Measurements from ENCODE around the gene SMARCD2.

Gene SMARCD2

GRCh38 chr17:63821804-63822203, 20.7 kb downstream of the SMARCD2 start:
- no peaks in the 10 kb centered on the region for H3K9me3 Mint-ChIP-seq
- peak overlapping the region in 1 of 3 experiments; percentile 40 for H3K27ac Mint-ChIP-seq
- peaks cover 91% of the 10 kb centered on the region for H3K36me3 Mint-ChIP-seq (ENCODE audit: low read depth)
- no peak overlapping the region for H3K4me3 Mint-ChIP-seq
- H3K27me3 Mint-ChIP-seq (ENCODE audit: low read depth) = no peaks in the 10 kb centered on the region
- TF ChIP-seq CTCF (IDR thresholded peaks at IDR 0.05; ENCODE audit: unreplicated experiment in 3 of 3) = no peak
- H3K4me1 Mint-ChIP-seq = peaks cover 16% of the 10 kb centered on the region

DNA sequence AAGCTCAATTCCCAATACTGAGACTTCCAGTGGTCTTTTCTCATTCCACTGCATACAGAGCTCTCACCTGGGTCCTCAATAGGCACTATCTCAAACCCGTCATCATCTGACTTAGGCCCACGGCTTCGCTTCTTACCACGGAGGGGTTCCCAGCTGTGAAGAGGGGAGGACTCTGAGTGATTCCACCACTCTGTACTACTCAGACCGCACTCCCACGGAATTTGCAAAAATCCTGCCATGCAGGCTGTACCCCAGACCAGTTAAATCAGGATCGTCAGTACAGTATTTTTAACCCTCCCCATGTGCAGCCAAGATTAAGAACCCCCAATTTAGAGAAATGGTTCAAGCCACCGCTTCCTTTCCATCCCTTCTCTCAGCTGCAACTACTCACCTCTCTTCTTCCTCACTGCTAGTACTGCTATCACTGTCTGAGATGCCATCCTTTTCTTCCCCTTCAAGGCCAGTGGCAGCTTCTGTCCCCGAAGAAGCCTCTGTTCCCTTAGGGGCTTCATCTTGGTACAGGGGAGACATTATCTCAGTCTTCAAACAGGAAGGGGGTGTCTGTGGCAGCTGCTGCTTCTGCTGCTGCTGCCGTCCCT, 21.4 kb downstream of the SMARCD2 start:
- Mint-ChIP-seq H3K27ac (peak overlapping the region in 2 of 3 experiments; percentile 8 to 36), H3K27me3 (ENCODE audit: low read depth) (no peaks in the 10 kb centered on the region), H3K36me3 (ENCODE audit: low read depth) (peaks cover 89% of the 10 kb centered on the region), H3K9me3 (no peaks in the 10 kb centered on the region), H3K4me3 (no peak overlapping the region), H3K4me1 (peaks cover 9% of the 10 kb centered on the region)
- no peak for TF ChIP-seq CTCF (IDR thresholded peaks at IDR 0.05; ENCODE audit: unreplicated experiment in 3 of 3)

DNA sequence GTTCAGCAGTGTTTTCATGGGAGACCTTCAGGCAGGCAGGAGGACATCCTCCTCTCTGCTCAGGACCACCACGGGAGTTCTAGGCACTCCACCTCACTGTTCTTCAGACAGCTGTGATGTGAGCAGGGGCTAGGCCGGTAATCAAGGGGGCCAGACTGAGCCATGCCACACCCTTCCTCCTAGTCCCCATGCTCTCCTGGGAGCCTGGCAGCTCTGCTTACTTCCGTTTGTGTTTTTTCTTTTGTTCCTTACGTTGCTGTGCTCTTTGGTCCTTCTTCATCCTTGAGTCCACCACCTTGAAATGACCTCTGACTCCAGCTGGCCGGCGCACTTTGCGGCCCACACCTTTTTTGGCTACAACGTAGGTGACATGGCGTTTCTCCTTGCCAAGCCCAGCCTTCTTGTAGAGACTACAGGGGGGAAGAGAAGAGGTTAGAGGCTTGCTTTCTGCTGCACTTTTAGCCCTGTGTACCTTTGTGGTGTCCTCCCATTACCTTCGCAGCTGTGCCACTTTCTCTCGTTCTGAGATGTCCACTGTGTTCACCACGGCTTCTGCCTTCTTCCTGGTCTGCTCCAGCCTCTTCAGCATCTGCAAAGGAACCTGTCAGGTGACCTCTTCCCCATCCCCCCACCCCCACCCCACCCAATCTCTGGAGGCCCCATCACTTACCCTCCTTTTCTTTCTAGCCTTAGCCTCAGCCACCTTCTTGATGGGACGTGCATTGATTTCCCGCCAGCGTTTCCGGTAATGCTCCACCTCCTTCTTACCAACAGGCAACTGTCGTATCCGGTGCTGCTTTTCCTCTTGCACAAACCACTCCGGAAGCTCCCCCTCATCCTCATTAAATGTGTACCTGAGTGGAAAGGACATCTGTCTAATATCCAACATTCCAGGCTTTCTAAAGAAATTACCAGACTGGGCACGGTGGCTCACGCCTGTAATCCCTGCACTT, 22.6 kb downstream of the SMARCD2 start:
- Mint-ChIP-seq H3K9me3 (no peaks in the 10 kb centered on the region), H3K27ac (peak overlapping the region in 2 of 3 experiments; percentile 45 to 74), H3K4me1 (peaks cover 6% of the 10 kb centered on the region), H3K4me3 (no peak overlapping the region), H3K27me3 (ENCODE audit: low read depth) (no peaks in the 10 kb centered on the region), H3K36me3 (ENCODE audit: low read depth) (peaks cover 92% of the 10 kb centered on the region)
- no peak for TF ChIP-seq CTCF (IDR thresholded peaks at IDR 0.05; ENCODE audit: unreplicated experiment in 3 of 3)

- Mint-ChIP-seq H3K9me3 (no peaks in the 10 kb centered on the region), H3K36me3 (ENCODE audit: low read depth) (peaks cover 92% of the 10 kb centered on the region), H3K27me3 (ENCODE audit: low read depth) (no peaks in the 10 kb centered on the region), H3K4me3 (no peak overlapping the region), H3K27ac (peak overlapping the region; percentile 1 to 74 (median 45)), H3K4me1 (peaks cover 6% of the 10 kb centered on the region)
- no peak for TF ChIP-seq CTCF (IDR thresholded peaks at IDR 0.05; ENCODE audit: unreplicated experiment in 3 of 3)
Measured at GRCh38 chr17:63819131-63819530, 23.4 kb downstream of the SMARCD2 start.

GRCh38 chr17:63817736-63818385, 24.6 kb downstream of the SMARCD2 start:
- no peak for TF ChIP-seq CTCF (IDR thresholded peaks at IDR 0.05; ENCODE audit: unreplicated experiment in 3 of 3)
- Mint-ChIP-seq H3K4me1 (peaks cover 6% of the 10 kb centered on the region), H3K4me3 (no peak overlapping the region), H3K27me3 (ENCODE audit: low read depth) (no peaks in the 10 kb centered on the region), H3K27ac (peak overlapping the region in 1 of 3 experiments; percentile 74), H3K9me3 (no peaks in the 10 kb centered on the region), H3K36me3 (ENCODE audit: low read depth) (peaks cover 92% of the 10 kb centered on the region)

Measured in nephron (organoid).